OCI-LY3 (cell line): ENCODE results near the gene CCDC74B.
"Not testable (repeated sequence)": the region's sequence is repeated elsewhere in the genome, so short reads cannot be mapped to it uniquely, and the experiment has no call there.

Experiments used
- CTCF ChIP-seq: fragments of 200-600, 300-600 bp; sonication (generic); IDR thresholded peaks from 2 replicates; pipeline ENCODE4 v1.5.1; 2014; ENCODE audit warnings: antibody characterized with exemption, low read length, low read depth
- EZH2phosphoT487 ChIP-seq: fragments of 200-600 bp; shearing (Covaris generic); IDR thresholded peaks from 2 replicates; pipeline ENCODE4 v1.6.1; 2018; ENCODE audit warnings: antibody characterized with exemption, mixed run types, low read depth

DNA sequence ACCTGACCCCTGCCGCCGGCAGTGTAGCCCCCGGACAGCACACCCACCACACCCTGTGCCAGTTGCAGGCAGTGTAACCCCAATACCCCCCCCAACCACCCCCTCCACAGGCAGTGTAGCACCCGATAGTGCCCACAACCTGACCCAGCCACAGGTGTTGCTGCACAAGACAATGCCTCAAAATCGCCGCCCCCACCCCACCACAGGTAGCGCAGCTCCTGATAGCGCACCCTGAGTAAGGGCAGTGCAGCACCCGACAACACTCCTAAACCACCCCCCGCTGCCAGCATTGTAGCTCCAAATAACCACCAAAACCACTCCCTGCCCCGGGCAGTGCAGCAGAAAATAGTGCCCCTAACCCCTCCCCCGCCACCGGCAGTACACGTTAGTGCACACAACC, 16.4 kb downstream of the CCDC74B start:
- not testable (repeated sequence) for TF ChIP-seq CTCF, EZH2phosphoT487
